Activated CD4-positive, alpha-beta T cell treated with anti-CD3 and anti-CD28 coated beads, Interleukin-2, amount 50 U/mL, for 48 hours (primary cell): ENCODE measurements around the gene TUB.

ENCODE experiments used
- DNase-seq, 2 experiments: peaks; one replicate each; pipeline ENCODE4 v3.0.0-alpha.2; 2020

The TUB gene

DNA sequence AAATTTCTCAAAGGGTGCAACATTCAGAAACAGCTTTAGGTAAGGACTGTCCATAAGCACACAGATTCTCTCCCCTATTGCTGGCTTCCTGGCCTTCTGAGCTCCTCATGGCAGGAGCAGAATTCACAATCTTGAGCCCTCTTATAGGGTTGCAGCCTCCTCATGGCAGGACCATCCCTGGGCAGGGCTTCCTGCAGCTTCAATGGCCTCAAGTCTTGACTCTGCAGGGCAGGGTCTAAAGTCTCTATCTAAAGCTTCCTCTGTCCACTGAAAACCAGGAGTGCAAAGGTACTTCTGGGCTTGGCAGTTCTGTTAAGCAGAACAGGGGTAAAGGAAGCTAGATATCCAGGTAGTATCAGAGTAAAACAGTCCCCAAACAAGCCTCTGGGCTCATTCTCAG, 28.7 kb downstream of the TUB start:
- DNase-seq = no peak

DNA sequence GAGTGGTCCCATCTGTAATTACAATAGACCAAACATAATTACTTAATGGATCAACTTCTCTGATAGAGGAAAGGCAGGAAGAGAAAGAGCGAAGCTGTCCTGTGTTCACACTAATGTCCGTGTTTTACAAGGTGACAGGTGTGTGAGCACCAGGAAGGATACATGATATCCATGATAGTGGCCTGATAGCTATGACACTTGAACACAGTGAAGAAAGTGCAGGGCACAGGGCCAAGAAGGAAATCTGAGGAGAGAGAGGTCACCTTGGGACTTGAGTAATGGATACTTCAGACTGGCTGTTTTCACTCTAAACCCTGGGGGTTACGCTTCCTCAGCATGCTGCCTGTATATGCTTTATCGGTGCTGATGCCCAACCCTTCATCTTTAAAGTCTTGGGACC, 29.4 kb downstream of the TUB start:
- DNase-seq = no peak

DNA sequence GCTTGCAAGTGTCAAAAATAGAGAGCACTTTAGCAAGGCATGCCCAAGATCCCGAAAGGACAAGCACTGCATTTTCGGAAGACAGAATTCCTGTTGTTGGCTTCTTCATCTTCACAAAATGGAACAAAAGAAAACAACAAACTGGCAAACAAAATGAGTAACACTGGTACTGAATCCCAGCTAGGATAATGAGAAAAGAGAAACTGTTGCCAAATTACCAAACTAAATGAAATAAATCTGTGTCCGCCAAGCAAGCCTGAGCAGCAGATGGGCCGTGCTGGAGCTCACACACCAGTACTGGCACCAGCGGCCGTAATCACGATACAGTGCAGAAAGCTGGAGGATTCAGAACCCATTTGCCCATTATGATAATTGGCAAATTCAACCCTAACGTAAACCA, 30.6 kb downstream of the TUB start:
- DNase-seq = no peak

DNA sequence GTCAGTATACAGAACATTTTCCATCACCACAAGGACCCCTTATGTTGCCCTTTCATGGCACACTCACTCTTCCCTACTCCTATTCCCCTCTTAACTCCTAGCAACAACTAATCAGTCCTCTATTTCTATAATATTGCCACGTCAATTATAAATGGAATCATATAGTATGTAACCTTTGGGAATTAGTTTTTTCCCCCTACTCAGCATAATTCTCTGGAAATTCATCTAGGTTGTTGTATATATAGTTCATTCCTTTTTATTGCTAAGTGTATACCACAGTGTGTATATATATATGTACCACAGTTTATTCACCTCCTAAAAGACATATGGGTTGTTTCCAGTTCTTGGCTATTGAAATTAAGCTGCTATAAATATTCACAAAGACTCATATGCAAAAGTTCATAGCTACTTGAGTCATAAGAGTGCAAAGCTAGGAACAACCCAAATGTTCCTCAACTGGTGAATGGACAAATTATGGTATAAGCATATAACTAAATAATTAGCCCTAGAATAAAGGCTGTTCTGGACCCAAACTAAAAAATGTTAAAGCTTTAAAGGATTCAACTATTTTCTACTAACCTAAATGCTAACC, 41.3 kb downstream of the TUB start:
- no peak for DNase-seq

DNA sequence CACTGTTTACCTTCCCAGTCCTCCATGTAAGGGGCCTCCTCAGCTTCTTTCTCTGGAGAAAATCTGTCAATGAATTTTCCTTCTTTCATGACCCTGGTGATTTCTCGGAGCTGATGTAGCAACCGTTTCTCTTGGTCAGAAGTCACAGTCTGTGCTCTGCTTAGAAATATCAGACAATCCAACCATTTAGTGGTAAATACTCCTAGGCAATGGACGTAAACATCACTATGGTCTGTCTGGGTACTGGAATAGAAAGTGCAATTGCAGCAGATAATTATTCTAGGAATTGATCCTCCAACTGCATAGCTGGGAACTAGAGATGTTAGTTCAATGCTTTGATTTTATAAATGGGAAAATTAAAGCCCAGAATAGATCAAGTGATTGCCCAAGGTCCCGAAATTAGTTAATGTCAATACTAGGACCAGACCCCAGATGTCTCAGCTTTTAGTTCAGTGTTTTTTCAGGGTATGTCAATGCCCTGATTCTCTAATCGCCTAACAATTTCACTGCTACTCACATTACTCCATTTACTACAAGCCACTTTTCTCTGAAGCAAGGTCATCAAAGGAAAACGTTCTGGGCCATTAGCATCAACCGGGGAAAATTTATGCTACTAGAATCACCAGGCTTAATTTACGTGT, 45.8 kb downstream of the TUB start:
- DNase-seq = no peak

DNA sequence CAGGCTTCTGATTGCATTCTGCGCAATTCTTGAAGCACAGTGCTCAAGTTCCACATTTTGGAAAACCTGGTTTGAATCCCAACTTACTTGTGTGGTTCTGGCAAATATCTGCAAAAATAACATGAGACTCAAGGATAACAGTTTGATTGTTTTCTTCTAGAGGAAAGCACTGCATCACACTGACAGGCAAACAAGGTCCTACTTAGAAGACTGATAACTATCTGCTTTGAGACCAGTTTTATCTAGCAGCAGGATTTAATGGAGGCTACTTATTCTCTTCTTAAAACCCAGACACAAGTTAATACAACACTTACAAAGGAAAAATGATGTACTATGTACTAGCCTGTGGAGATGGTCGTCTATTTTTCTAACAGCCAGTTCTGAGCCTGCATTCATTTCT, 46.4 kb downstream of the TUB start:
- no peak for DNase-seq

DNA sequence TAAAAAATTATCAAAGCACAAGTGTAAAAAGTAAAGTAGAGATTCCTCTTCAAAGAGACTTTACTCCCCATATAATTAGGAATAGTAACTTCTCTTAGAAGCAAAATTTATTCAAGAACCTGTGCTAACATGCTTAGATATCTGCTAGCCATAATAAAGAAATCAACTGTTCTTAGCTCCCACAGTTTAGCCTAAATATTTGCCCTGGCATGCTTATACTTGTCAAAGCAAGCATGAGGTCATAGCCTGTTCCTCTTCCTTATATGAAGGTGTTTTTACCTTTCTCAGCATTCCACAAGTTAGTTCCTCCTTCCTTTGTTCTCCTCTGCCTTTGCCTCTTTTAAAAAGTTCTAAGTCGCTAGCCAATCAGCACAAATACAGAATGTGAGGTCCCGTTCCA, 57.5 kb downstream of the TUB start:
- no peak for DNase-seq

DNA sequence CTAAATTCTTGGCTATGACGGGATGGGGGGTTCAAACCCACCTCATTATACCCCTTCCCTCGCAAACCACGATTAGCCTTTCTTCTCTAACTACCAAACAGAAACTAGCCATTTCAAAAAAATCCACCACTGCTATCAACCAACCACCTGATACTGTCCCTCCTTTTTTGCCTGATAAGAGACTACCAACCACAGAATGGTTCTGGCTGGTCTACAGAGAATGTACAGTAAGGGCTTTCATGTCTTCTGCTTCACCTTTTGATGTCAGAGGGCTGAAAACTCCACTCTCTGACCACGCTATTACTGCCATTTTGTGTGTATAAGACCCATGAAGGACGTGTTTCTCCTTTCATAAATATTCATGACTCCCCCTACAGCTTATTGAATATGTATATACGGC, 68.7 kb downstream of the TUB start:
- no peak for DNase-seq
